Loucy (cell line): ENCODE measurements around the gene SCAPER.

Source experiments
- CTCF ChIP-seq: fragments of 200-600 bp; sonication (generic); conservative IDR thresholded peaks from 2 replicates; pipeline ENCODE4 v1.5.1; 2014; ENCODE audit warnings: mild to moderate bottlenecking, antibody characterized with exemption, low read length
- EZH2phosphoT487 ChIP-seq: fragments of 200-600 bp; IDR thresholded peaks from 2 replicates; pipeline ENCODE4 v1.6.1; 2018; ENCODE audit warnings: antibody characterized with exemption, mild to moderate bottlenecking, moderate library complexity, borderline replicate concordance

- TF ChIP-seq CTCF (no peak), EZH2phosphoT487 (no peak)
These were observed 40.5 kb upstream of the SCAPER start for GRCh38 chr15:76945494-76946093.
